Activated CD4-positive, CD25-positive, alpha-beta regulatory T cell treated with anti-CD3 and anti-CD28 coated beads, Interleukin-2, amount 50 U/mL, for 24 hours (primary cell): Measurements from ENCODE around the gene PRKACA.

Experiments used
- ATAC-seq, 2 donors: fragments of 150-1000 bp; cut with Tn5 transposase; one replicate each; pipeline ENCODE4 v1.10.0; 2021; ENCODE audit warnings: mild to moderate bottlenecking in 1 of 2, moderate library complexity in 1 of 2

The PRKACA gene

DNA sequence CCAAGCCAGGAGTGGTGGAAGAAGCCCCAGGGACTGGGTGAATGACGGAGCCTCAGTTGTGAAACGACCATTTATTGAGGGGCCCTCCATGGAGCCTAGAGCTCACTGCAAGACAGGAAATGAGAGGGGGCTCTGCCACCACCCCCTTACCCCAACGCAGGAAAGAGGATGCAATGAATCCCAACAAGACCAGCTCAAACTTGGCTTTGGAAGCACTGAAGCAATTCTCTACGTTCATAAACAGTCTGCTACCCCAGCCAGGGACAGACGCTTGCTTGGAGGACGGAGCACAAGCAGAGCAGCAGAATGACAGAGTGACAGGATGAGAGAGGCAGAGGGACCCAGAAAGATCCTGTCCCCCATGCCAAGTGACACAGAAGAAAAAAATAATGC is 1.0 kb downstream of the PRKACA start:
- no peak for ATAC-seq

DNA sequence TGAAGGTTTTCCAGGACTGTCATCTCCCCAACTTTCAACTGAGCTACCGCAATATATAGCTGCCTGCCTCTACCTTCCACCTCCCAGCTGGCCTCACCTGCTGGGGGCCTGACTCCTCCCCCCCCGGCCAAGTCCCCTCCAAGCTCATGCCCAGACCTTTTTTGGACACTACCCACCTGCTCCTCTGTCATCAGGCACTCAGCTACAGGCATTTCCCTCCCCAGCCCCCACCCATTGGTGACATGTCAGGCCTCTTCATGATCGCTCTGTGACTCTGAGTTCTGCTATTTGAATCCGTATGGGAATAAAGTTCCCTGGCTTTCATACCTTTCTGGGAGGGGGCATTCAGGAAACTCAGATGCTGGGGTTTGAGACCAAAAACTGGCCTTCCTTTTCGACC is 1.8 kb downstream of the PRKACA start:
- ATAC-seq, result no peak

DNA sequence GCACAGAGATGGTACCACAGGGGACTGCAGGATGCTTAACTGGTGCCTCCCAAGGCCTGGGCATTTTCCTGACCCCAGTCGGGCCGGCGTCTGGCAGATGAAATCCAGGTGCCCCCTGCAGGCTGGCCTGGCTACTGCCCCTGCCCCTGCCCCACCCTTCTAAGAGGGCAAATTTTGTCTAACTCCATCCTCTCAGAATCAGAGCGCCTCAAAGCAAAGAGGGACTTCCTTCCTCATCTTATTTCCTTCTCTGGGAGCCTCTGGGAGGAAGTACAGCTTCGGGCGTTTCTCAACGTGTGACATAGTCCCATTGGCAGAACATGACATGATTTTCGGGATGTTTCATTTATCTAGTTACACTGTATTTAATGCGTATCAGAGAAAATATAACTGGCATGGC is 2.7 kb downstream of the PRKACA start:
- ATAC-seq, result no peak

GRCh38 chr19:14114439-14114838 is 3.1 kb downstream of the PRKACA start:
- ATAC-seq, result no peak

GRCh38 chr19:14113762-14114414 is 3.7 kb downstream of the PRKACA start:
- ATAC-seq, result no peak

- no peak for ATAC-seq
Observed at GRCh38 chr19:14112809-14113385, 4.7 kb downstream of the PRKACA start.

DNA sequence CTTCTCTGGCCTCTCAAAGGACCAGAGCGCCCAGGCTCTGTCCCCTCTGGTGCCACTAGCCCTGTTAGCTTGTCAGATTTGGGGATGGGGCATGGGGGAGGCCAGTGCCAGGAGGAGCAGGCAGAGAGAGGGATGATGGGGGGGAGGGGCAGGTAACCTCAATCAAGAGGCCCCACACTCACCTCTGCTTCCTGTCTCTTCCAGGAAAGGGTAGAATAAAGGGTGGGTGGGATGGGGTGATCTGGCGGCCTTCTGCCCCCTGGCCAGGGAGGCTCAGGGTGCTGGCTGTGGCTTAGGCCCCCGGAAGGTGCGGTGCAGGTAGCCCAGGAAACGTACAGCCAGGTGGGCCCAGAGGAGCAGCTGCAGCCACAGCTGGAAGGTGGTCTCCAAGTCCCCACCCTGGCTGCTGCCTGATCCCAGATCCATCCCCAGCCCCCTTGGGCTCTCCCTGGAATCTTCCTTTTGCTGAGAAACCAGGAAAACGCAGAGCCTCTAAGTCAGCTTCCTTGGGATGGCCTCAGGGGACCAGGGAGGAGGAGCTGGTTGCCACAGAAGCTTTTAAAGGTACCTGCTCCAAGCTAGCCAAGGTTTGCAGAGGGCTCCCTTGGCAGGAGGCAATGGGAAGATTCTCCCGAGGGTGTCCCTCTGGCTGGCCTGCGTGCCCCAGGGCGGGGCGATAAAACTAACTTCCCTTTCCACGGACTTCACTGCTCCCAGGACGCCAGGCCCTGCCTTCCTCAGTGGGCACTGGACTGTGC is 5.3 kb downstream of the PRKACA start:
- no peak for ATAC-seq

- ATAC-seq, result no peak
Observed at GRCh38 chr19:14111486-14111885, 6.1 kb downstream of the PRKACA start.

- no peak for ATAC-seq
Observed at GRCh38 chr19:14110650-14111049, 6.9 kb downstream of the PRKACA start.

DNA sequence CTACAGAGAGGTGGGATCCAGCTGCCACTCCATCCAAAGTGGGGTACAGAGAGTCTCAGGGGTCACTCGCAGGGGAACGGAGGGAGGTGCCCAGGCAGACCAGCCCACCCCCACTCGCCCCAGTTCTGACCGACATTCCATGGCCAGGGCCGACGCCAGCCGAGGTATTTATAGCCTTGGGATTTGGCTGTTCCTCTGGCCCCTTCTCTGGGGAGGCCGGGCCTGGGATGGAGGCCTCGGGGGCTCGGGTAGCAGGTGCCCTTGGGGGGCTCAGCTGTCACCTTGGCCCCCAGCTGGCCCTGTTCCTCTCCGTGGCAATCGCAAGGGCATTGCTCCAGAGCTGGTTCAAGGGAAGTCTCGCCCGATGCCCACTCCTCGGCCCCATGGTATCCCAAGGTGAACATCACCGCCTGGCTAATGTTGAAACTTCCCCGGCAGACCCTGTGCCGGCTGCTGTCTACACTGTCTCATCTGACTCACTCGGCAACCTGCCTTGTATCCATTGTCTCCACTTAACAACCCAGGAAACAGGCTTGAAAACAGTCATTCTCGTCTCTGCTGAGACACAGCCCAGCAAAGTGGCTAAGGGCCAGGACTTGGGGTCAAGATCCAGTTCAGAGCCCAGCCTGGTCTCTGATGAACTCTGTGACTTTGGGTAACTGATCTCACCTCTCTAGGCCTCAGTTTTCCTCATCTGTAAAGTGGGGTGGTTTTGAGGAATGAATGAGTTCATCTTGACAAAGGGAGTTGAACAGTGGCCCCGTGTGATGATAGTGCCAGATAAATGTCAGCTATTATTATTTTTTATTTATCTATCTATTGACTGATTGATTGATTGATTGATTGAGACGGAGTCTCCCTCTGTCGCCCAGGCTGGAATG is 9.7 kb downstream of the PRKACA start:
- ATAC-seq, result no peak

DNA sequence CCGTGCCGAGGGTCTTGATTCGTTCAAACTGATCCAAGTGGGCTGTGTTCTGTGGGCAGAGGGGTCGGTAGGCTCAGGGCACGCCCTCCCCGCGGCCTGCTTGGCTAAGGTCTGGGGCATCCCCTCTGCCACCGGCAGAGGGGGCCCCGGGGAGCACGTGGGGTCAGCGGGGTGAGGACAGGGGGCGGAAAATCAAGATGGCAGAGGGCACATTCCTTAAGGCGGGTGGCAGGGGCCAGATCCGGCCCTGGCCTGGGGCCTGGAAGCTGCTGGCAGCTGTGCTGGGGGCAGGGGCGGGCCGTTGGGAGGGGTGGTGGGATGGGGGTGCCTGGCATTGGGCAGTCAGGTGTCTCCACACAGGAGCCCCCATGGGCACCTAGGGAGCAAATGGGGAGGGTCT is 10.7 kb downstream of the PRKACA start:
- ATAC-seq, result no peak

GRCh38 chr19:14105680-14106079 is 11.9 kb downstream of the PRKACA start:
- no peak for ATAC-seq

DNA sequence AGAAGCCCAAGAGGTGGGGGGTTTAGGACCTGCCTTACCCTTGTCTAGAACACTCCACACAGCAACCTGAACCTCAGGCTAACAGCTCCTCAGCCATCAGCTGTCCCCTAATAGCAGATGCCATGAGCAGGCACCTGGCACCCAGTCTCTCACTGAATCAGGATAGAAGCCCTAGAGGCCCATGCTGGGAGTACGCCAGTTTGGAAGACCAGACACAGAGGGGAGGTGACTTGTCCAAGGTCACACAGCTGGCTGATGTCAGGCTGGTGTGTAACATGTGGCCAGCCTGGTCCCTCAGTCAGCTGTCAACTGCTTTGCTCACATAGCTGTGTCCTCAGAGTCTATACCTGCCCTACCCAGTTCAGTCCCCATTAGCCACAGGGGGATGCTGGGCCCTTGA is 14.3 kb downstream of the PRKACA start:
- no peak for ATAC-seq

GRCh38 chr19:14102756-14103155 is 14.8 kb downstream of the PRKACA start:
- no peak for ATAC-seq

DNA sequence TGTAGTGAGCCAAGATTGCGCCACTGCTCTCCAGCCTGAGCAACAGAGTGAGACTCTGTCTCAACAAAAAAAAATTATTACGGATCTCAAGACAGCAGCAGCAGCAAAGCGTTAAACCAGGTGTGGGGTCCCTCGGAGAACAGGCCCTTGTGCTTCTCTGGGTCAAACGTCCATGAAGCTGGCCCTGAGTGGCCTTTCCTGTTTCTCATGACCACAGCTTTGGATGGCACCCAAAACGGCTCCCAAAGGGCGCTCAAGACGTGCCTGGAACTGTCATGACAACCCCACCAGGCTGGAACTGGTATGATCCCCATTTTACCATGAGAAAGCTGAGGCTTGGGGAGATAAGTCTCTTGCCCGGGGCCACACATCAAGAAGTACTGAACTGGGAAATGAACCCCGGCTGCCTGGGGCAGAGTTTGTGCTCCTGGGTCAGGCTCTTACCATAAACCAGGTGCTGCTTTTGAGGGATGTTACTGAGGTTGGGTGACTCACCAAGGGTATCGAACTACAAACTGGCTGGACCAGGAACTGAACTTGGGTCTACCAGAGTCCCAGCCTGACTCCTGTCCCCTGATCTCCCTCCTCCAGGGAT is 15.4 kb downstream of the PRKACA start:
- ATAC-seq, result no peak

- no peak for ATAC-seq
Observed at GRCh38 chr19:14101003-14101545, 16.5 kb downstream of the PRKACA start.

DNA sequence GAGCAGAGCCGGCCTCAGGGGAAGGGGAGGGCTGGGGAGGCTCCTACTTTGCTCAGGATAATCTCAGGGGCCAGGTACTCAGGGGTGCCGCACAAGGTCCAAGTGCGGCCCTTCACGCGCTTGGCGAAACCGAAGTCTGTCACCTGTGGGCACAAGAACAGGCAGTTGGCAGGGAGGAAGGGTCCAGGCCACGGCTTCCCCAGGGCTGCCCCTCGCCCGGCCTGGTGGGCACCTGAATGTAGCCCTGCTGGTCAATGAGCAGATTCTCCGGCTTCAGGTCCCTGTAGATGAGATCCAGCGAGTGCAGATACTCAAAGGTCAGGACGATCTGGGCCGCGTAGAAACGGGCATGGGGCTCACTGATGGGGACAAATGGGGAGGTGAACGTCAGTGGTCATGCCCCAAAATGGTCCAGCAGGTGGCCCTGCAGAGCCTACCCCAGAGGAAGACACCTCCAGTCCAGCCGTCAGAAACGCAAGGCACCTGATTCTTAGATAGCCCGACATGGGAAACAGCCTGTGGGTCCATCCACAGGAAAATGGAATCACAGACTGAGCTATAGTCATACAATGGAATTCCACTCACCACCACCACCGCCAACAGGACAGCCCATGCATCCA is 19.9 kb downstream of the PRKACA start:
- no peak for ATAC-seq

GRCh38 chr19:14096272-14096992 is 21.1 kb downstream of the PRKACA start:
- ATAC-seq, result no peak

- no peak for ATAC-seq
Observed at GRCh38 chr19:14094854-14095253, 22.7 kb downstream of the PRKACA start.

- no peak for ATAC-seq
Observed at GRCh38 chr19:14093117-14093823, 24.3 kb downstream of the PRKACA start.
